Suprapubic skin (tissue), 4 donors: Measurements from ENCODE around the gene PLCG2.

Experiments used
- EP300 ChIP-seq: sonication (generic); formaldehyde crosslinking; IDR thresholded peaks from one replicate; pipeline ENCODE4 v1.6.1; 2017; ENCODE audit warnings: antibody characterized with exemption
- POLR2A ChIP-seq, 2 donors: fragments of 450-650 bp; IDR thresholded peaks; one replicate each; pipeline ENCODE4 v1.6.1; 2017; ENCODE audit warnings: antibody characterized with exemption in 2 of 2, mild to moderate bottlenecking in 2 of 2, moderate library complexity in 2 of 2
- POLR2AphosphoS5 ChIP-seq, 3 donors: sonication (generic); formaldehyde crosslinking; IDR thresholded peaks; one replicate each; pipeline ENCODE4 v1.6.1; 2017; ENCODE audit warnings: antibody characterized with exemption in 3 of 3
- TF ChIP-seq, protein P1 (sequence below), 2 donors: fragments of 200-600 bp in 1 of 2; fragments of 450-650 bp in 1 of 2; sonication (generic) in 1 of 2; IDR thresholded peaks; one replicate each; pipeline ENCODE4 v1.5.1; 2016 to 2019; ENCODE audit warnings: antibody characterized with exemption in 2 of 2, mild to moderate bottlenecking in 1 of 2, moderate library complexity in 1 of 2

DNA sequence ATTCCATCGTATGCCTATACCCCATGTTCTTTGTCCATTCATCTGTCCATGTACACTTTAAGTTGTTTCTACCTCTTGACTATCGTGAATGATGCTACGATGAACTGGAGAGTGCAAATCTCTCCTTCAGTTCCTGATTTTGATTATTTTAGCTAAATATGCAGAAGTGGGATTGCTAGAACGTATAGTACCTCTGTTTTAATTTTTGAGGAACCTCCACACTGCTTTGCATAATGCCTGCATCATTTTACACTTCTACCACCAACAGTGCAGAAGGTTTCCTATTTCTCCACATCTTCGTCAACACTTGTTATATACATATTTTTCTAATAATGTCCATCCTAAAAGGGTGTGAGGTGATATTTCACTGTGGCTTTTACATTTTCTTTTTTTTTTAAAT, 188.3 kb downstream of the PLCG2 start:
- TF ChIP-seq POLR2AphosphoS5 (IDR thresholded peaks at IDR 0.05) (no peak), POLR2A (IDR thresholded peaks at IDR 0.05) (no peak), EP300 (no peak)
- TF ChIP-seq, protein P1, sequence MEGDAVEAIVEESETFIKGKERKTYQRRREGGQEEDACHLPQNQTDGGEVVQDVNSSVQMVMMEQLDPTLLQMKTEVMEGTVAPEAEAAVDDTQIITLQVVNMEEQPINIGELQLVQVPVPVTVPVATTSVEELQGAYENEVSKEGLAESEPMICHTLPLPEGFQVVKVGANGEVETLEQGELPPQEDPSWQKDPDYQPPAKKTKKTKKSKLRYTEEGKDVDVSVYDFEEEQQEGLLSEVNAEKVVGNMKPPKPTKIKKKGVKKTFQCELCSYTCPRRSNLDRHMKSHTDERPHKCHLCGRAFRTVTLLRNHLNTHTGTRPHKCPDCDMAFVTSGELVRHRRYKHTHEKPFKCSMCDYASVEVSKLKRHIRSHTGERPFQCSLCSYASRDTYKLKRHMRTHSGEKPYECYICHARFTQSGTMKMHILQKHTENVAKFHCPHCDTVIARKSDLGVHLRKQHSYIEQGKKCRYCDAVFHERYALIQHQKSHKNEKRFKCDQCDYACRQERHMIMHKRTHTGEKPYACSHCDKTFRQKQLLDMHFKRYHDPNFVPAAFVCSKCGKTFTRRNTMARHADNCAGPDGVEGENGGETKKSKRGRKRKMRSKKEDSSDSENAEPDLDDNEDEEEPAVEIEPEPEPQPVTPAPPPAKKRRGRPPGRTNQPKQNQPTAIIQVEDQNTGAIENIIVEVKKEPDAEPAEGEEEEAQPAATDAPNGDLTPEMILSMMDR (IDR thresholded peaks at IDR 0.05) = no peak
